HG02678 (cell line): ENCODE measurements around the gene SEMA4C.

Experiments
- ATAC-seq: cut with Tn5 transposase; IDR thresholded peaks from one replicate; pipeline ENCODE4 v1.9.1; 2021; ENCODE audit warnings: mild to moderate bottlenecking, moderate library complexity; ENCODE audit not compliant: unreplicated experiment

The SEMA4C gene

GRCh38 chr2:96844405-96844808, 25.5 kb downstream of the SEMA4C start:
- ATAC-seq = no peak

GRCh38 chr2:96843538-96844268, 26.2 kb downstream of the SEMA4C start, which contains the start of gene ANKRD23:
TSS of gene ANKRD23 (minus strand) at chr2:96844021. CDS start at chr2:96843992, 29 bp downstream.
- no peak for ATAC-seq

- no peak for ATAC-seq
These were observed 27.3 kb downstream of the SEMA4C start for GRCh38 chr2:96842600-96842999.

GRCh38 chr2:96841701-96842495, 28.0 kb downstream of the SEMA4C start:
- ATAC-seq = no peak

- ATAC-seq = no peak
These were observed 29.7 kb downstream of the SEMA4C start for GRCh38 chr2:96839875-96840850.

GRCh38 chr2:96839293-96839874, 30.5 kb downstream of the SEMA4C start:
- ATAC-seq = peak; percentile 84

- peak; percentile 4 for ATAC-seq
These were observed 31.3 kb downstream of the SEMA4C start for GRCh38 chr2:96838345-96839292.

- ATAC-seq = no peak
These were observed 32.3 kb downstream of the SEMA4C start for GRCh38 chr2:96837575-96837974.

- ATAC-seq = no peak
These were observed 34.0 kb downstream of the SEMA4C start for GRCh38 chr2:96835830-96836229.

GRCh38 chr2:96832754-96833507, 36.9 kb downstream of the SEMA4C start:
- no peak for ATAC-seq

GRCh38 chr2:96832408-96832753, 37.5 kb downstream of the SEMA4C start:
- no peak for ATAC-seq

GRCh38 chr2:96831679-96832078, 38.2 kb downstream of the SEMA4C start:
- no peak for ATAC-seq

GRCh38 chr2:96830044-96830562, 39.8 kb downstream of the SEMA4C start:
- ATAC-seq = no peak

- ATAC-seq = no peak
These were observed 41.0 kb downstream of the SEMA4C start for GRCh38 chr2:96828874-96829273.

GRCh38 chr2:96828436-96828835, 41.4 kb downstream of the SEMA4C start:
- ATAC-seq = no peak

GRCh38 chr2:96826546-96827278, 43.2 kb downstream of the SEMA4C start:
- ATAC-seq = no peak

GRCh38 chr2:96825057-96825456, 44.8 kb downstream of the SEMA4C start:
- ATAC-seq = no peak
